GM18498 (cell line): ENCODE results near the gene CDK6.

ENCODE experiments used
- ATAC-seq: cut with Tn5 transposase; IDR thresholded peaks from one replicate; pipeline ENCODE4 v1.9.1; 2021; ENCODE audit warnings: mild to moderate bottlenecking, moderate library complexity; ENCODE audit not compliant: unreplicated experiment

The CDK6 gene

DNA sequence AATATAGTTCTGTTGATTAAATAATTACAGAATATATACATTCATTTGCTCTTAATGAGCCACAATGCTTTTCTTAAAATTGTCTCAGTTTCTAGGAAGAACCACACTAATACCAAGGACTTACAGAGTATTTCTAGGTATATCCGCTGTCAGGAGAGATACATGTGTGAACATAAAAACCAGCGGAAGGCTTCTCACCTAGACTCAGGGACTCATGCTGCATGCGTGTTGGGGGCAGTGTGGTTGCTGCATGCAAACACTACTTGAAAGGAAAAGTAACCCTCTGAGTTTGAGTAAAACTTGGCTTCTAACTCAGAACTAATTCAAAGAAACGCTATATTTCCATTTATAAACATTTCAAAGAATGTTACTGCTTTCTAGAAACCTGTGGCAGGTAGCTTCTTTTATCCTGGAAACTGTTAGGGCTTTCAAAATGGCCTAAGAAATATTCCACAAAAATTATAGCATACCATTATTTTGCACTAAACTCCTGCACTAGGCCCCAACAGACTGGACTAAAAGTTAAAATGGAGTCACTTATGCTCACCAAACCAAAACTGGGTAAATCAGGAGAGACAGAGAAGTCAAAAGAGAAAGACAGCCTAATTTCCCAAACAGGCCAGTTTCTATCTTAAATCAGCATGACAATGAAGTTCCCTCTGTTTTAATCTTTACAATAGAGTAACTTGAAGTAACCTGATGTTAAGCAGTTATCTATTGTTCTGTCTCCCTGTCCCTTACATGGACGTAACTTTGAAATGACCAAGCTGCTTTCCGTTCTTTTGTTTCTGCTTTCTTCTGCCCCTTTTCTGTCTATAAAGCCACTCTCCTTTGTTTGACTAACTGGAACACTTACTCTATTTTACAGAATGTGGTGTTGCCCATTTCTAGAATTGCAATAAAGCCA lies 151.0 kb downstream of the CDK6 start:
- ATAC-seq = no peak

DNA sequence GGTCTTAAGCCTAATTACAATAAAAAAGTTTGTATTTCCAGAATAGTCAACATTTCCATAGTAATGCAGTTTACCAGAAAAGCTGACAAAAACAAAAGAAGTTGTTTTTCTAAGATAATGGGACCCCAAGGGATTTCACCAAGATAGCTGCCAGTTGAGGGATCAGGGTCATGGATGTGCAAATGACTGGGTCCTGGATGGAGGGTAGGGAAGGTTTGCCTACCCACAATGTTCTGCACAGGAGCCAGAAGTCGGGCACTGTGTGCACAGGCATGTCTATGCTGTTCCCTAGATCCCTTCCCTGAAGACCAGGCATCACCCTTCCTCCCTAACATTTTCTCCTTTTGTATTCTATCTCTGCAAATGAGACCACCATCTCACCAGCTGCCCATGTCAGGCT lies 152.1 kb downstream of the CDK6 start:
- ATAC-seq = no peak

GRCh38 chr7:92682903-92683539 lies 153.4 kb downstream of the CDK6 start:
- no peak for ATAC-seq

- ATAC-seq = no peak
Measured at GRCh38 chr7:92682330-92682729, 154.0 kb downstream of the CDK6 start.

GRCh38 chr7:92681633-92682032 lies 154.7 kb downstream of the CDK6 start:
- ATAC-seq = no peak

DNA sequence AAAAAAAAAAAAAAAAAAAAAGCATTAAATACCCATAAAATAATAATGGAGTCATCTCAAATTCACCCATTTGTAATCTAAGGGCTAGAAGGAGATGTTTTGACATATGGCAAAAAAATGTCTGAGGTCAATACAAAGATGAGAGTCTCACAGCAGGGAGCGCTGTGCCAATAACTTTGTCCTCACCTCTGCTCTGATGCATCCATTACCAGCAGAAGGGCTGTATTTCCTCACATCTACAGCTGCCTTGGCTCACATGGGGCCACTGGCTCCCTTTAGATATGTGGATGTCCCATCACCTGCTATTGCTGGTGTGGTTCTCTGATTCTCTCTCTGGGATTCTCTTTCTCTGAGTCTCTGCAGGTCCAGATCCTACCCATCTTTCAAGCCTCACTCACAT lies 155.9 kb downstream of the CDK6 start:
- ATAC-seq = no peak

DNA sequence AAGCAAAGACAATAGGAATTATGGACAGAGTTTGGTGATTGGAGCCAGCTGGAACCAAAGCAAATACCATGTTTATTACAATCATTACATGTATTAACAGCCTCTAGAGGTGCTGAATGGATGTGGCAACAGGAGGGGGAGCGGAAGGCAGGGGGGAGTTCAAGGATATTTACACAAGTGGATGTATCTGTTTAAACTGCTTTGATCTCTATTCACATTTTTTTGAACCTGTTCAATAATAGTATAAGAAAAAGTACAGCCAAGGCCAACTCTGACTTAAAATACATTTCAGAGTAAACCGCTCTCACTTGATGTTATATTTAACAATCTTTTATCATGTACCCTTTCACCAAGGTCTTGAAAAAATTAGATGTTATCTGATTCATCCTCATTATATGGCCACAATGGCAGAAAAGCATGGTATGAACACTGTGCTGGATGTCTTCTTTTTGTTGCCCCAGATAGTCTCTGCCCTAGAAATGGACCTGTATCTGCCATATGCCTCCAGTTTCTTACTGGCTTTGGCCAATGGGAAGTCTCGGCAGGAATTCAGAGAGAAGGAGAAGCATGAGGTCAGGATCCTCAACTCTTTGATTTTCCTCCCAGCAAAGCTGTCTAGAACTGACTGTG lies 158.0 kb downstream of the CDK6 start:
- no peak for ATAC-seq

GRCh38 chr7:92674379-92674778 lies 162.0 kb downstream of the CDK6 start:
- ATAC-seq = peak; percentile 73

GRCh38 chr7:92671505-92672169 lies 164.7 kb downstream of the CDK6 start:
- no peak for ATAC-seq

- no peak for ATAC-seq
Measured at GRCh38 chr7:92670204-92670851, 166.0 kb downstream of the CDK6 start.

DNA sequence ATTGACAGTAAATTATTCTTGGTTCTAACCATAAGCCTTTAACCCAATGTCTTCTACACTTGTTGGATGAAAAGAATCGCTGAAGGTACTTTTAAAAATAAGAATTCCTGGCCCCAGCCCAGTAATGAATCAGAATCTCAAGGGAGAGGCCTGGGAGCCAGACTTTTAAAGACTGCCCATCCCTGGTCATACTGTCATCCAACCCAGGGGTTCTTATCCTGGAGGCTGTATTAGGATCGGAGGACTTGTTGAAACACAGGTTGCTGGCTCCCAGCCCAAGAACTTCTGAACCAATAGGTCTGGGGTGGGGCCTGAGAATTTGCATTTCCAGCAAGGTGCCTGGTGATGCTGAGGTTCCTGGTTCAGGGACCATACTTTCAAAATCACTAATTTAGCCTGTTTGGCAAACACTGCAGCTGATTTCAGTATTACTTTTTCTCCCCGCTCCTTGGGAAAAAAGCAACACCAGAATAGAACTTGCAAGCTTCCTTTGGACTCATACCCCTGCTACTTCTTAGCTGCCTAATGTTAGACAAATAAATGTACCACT lies 166.7 kb downstream of the CDK6 start:
- no peak for ATAC-seq

- no peak for ATAC-seq
Measured at GRCh38 chr7:92668564-92668963, 167.8 kb downstream of the CDK6 start.

DNA sequence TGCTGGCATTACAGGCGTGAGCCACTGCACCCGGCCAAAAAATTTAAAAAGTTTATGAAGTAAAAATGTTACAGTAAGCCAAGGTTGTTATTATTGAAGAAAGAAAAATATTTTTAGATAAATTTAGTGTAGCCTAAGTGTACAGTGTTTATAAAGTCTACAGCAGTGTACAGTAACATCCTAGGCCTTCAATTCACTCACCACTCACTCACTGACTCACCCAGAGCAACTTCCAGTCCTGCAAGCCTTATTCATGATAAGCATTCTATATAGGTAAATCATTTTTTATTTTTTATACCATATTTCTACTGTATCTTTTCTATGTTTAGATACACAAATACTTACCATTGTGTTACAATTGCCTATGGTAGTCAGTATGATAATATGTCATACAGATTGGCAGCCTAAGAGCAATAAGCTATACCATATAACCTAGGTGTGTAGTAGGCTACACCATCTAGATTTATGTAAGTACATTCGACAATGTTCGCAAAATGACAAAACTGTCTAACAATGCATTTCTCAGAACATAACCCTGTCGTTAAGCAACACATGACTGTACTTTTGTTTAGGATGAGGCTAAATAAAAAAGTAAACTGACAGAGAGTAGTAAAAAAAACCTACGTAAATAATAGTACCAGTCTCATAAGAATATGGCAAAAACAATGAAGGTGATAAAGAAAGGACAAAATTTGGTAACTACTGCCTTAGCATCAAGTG lies 168.4 kb downstream of the CDK6 start:
- ATAC-seq = no peak

- ATAC-seq = no peak
Measured at GRCh38 chr7:92665926-92666325, 170.4 kb downstream of the CDK6 start.

DNA sequence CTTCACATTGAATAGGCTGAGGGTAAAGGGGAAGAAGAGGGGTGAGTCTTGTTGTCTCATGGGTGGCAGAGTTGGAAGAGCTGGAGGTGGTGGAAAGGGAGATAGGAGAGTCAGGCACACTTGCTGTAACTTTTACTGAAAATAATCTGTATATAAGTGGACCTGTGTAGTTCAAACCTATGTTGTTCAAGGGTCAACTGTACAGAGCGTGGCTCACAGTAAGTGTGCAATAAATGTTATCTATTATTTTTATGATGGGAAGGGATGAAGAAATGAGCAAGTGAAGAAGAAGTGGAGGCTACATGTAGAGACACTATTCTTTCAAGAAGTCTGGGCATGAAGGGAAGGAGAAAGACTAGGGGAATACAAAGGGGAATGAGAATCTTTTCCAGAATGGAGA lies 174.7 kb downstream of the CDK6 start:
- ATAC-seq = no peak

GRCh38 chr7:92658671-92659070 lies 177.7 kb downstream of the CDK6 start:
- no peak for ATAC-seq

DNA sequence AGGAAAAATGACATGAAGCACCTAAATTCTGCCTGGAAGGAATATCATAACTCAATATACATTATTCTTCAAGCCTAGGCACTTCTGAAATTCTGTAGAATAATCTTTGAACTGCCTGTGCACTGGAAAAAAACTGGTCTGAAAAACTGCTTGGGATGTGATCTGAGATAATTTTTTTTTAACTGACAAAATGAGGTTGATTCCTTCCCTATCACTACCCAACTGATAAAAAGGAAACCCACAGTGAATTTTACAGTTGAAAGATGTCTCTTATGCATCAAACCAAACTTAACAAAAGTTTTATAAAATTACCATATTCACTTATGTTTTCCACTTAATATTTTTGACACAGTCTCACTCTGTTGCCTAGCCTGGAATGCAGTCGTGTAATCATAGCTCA lies 179.0 kb downstream of the CDK6 start:
- no peak for ATAC-seq

DNA sequence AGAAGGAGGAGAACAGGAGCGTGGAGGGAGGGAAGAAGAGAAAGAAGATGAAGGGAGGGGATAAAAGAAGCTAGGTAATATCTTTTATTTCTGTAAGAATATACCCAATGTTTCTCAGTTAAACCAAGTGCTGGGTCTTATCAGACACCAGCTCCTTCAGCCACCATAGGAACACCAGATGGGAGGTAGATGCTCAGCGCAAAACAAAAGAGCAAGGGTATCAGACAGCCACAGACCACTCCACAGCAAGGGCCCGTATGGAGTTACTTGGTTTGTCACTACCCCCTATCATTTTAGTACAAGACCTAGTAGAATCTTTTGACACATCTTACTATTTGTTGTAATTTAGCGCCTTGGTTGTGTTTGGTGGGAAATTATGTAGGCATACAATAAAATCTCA lies 180.3 kb downstream of the CDK6 start:
- no peak for ATAC-seq

DNA sequence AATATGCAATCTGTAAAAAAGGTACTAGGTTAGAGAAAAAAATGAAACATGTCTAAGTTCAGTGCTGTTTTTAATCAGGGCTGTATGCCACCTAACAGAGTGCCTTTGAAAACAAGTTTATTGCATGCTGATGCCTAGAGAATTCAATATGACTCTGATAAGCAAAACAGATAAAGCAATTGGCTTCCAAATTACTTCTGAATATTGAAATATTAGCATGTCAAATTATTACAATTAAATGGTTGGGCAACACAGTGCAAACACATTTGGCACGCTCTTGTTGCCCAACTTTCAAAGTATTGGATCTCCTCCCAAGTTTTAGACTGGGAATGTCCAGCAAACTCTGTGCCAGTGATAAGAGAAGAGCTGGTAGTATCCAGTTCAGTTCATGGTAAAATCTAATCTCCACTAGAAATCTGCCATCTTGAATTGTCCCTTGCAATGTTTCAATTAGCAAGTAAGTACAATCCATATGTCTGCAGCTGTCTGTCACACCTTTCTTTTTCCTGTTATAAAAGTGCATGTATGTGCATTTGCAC lies 181.0 kb downstream of the CDK6 start:
- no peak for ATAC-seq

DNA sequence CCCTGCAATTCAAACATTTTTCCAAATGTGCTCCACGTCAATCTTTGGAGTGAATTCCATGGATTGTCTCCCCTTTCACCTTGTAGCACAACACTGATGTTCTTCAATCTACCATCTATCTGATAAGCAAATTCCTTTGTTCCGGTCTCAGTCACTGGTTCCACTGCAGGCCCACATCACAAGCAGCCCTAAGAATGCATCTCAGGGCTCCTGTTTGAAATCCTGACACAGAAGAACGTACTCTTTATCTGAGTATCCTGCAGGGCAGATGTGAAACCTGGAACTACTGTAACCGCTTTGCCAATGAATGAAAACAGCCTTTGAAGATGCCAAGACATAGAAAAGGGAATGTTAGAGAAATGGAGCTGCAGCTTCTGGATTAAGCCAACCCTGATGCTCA lies 183.2 kb downstream of the CDK6 start:
- ATAC-seq = no peak
